Measurements from ENCODE around the gene TACC3.

GRCh38 chr4:1767061-1767769 lies 45.9 kb downstream of the TACC3 start:
- no peak for TF ChIP-seq CTCF (IDR thresholded peaks at IDR 0.05)
- TF ChIP-seq ZFX (IDR thresholded peaks at IDR 0.05; ENCODE audit: borderline replicate concordance) = no peak

Measured in 22Rv1 (cell line).